Prostate gland (tissue), 2 donors: ENCODE data around the gene PSMC2. TPM values are rescaled to one million over a fixed set of nuclear protein-coding genes. Genes with fewer than 3 reads are reported as not detected.
"Not testable (repeated sequence)": the region's sequence is repeated elsewhere in the genome, so short reads cannot be mapped to it uniquely, and the experiment has no call there.

Experiments used
- DNase-seq: peaks from one replicate; pipeline ENCODE4 v3.0.0-alpha.2; 2019; ENCODE audit warnings: low spot score
- H3K27ac ChIP-seq, 2 donors: fragments of 200-600 bp; sonication (generic); 2 replicates each; pipeline ENCODE4 v1.5.1; 2017 to 2019
- H3K27me3 ChIP-seq: fragments of 200-600 bp; sonication (generic); replicated peaks from 2 replicates; pipeline ENCODE4 v1.5.1; 2019; ENCODE audit not compliant: insufficient read depth
- H3K36me3 ChIP-seq, 2 donors: fragments of 200-600 bp; sonication (generic); 1 replicate in 1 of 2; 2 replicates in 1 of 2; pipeline versions ENCODE4 v1.5.1 to v1.8.1; 2017 to 2019
- H3K4me1 ChIP-seq: fragments of 200-600 bp; sonication (generic); replicated peaks from 2 replicates; pipeline ENCODE4 v1.5.1; 2019
- H3K4me3 ChIP-seq, 2 donors: fragments of 200-600 bp; sonication (generic); 2 replicates each; pipeline ENCODE4 v1.5.1; 2017 to 2019
- H3K9me3 ChIP-seq: fragments of 200-600 bp; sonication (generic); 2 replicates; pipeline ENCODE4 v1.5.1; 2017
- POLR2A ChIP-seq: fragments of 450-650 bp; IDR thresholded peaks from one replicate; pipeline ENCODE4 v1.6.1; 2016; ENCODE audit warnings: antibody characterized with exemption, mild to moderate bottlenecking
- POLR2AphosphoS5 ChIP-seq: sonication (generic); formaldehyde crosslinking; IDR thresholded peaks from one replicate; pipeline ENCODE4 v1.6.1; 2017; ENCODE audit warnings: antibody characterized with exemption
- WGBS: methylation state at CpG from one replicate; pipeline ENCODE4 v1.1.5; 2018; 5-methylcytosine and 5-hydroxymethylcytosine counted together
- intact Hi-C: fragments of 100-400 bp; cut with DNase I; formaldehyde crosslinking; loops from one replicate; pipeline ENCODE4 v1.14.2; 2022
- total RNA-seq, 2 donors: library from RNA; depleted of rRNA; stranded (reverse); fragments of >200 nt; gene quantifications; one replicate each; pipeline ENCODE4 v1.1.0, GENCODE V29; 2016
- TF ChIP-seq, protein P1 (sequence below), 4 experiments: fragments of 200-600 bp in 2 of 4; fragments of 450-650 bp in 2 of 4; sonication (generic) in 2 of 4; IDR thresholded peaks; 1 replicate in 3 of 4; 2 replicates in 1 of 4; pipeline ENCODE4 v1.5.1; 2016 to 2019; ENCODE audit warnings: antibody characterized with exemption in 4 of 4, mild to moderate bottlenecking in 2 of 4, moderate library complexity in 2 of 4

PSMC2 gene
- total RNA-seq, 2 donors from 2014 or later, result 62.0 to 102 TPM

DNA sequence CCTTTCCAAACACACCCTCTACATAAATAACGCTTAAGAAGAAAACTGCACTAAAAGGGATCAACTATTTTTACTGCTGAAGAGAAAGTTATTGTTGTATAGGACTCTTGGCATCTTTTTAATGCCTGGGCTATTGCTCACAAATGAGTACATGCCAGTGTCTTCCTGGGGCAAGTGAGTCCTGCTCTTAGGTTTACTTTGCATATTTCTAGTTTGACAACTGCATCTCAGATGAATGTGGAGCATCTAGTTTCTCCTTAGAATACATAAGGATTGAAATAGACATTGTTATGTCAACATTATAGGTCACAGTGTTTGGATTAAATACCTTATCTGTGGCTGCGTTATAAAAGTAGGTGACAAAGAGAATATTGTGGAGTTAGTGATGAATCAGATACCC lies 44.5 kb downstream of the PSMC2 start:
- Histone ChIP-seq H3K4me3 (no peak overlapping the region), H3K27me3 (no peaks in the 10 kb centered on the region), H3K4me1 (no peaks in the 10 kb centered on the region), H3K27ac (no peak overlapping the region), H3K9me3 (no peaks in the 10 kb centered on the region), H3K36me3 (no peaks in the 10 kb centered on the region)
- no peak for DNase-seq
- WGBS, result 47% methylated on average over 2 of the region's 2 CpGs
- TF ChIP-seq, protein P1, sequence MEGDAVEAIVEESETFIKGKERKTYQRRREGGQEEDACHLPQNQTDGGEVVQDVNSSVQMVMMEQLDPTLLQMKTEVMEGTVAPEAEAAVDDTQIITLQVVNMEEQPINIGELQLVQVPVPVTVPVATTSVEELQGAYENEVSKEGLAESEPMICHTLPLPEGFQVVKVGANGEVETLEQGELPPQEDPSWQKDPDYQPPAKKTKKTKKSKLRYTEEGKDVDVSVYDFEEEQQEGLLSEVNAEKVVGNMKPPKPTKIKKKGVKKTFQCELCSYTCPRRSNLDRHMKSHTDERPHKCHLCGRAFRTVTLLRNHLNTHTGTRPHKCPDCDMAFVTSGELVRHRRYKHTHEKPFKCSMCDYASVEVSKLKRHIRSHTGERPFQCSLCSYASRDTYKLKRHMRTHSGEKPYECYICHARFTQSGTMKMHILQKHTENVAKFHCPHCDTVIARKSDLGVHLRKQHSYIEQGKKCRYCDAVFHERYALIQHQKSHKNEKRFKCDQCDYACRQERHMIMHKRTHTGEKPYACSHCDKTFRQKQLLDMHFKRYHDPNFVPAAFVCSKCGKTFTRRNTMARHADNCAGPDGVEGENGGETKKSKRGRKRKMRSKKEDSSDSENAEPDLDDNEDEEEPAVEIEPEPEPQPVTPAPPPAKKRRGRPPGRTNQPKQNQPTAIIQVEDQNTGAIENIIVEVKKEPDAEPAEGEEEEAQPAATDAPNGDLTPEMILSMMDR (IDR thresholded peaks at IDR 0.05), result no peak
- TF ChIP-seq POLR2A (no peak), POLR2AphosphoS5 (no peak)
- intact Hi-C loops, result no loop called here

DNA sequence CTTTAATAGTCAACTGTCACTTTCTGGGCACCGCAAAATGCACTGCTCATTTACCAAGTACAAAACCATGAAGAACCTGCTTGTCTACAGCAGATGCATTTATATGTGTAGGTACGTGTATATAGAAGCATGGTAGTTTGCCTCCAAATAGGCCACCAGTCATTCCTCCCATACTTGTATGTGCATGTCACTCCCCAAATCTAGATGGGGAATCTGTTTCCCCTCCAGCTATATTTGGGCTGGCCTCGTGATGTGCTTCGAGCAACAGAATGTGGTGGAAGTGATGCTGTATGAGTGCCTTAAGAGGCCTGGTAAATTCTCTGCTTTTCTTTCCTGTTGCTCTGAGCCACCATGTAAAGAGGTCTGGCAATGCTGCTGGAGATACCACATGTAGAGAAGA lies 47.1 kb downstream of the PSMC2 start:
- TF ChIP-seq POLR2A (no peak), POLR2AphosphoS5 (no peak)
- TF ChIP-seq, protein P1 (IDR thresholded peaks at IDR 0.05), result no peak
- Histone ChIP-seq H3K27me3 (no peaks in the 10 kb centered on the region), H3K36me3 (no peaks in the 10 kb centered on the region), H3K4me3 (no peak overlapping the region), H3K9me3 (no peaks in the 10 kb centered on the region), H3K27ac (no peak overlapping the region), H3K4me1 (no peaks in the 10 kb centered on the region)
- DNase-seq, result no peak
- 63% methylated on average over 4 of the region's 4 CpGs for WGBS
- intact Hi-C loops, result no loop called here

DNA sequence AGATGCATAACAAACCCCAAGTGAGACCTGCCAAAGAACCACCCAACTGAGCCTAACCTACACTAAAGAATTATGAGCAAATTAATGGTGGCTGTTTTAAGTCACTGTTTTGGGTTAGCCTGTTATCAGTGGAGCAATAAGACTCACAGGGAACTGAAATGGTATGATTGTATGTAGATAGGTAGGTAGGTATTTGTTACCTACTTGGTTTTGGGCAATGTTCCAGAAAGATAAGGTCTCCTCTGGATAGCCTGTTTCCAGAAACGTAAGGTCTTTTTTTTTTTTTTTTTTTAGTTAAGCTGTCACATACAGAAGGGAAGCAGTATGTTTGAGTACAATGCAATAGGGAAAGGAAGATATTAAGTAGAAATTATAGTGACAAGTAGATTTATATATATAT lies 47.6 kb downstream of the PSMC2 start:
- 50% methylated on average over 1 of the region's 1 CpG for WGBS
- no peaks in the 10 kb centered on the region for H3K4me1 ChIP-seq
- intact Hi-C loops, result no loop called here
- no peak for DNase-seq
- H3K9me3 ChIP-seq, result no peaks in the 10 kb centered on the region
- no peak overlapping the region for H3K27ac ChIP-seq
- no peak overlapping the region for H3K4me3 ChIP-seq
- no peaks in the 10 kb centered on the region for H3K36me3 ChIP-seq
- H3K27me3 ChIP-seq, result no peaks in the 10 kb centered on the region
- TF ChIP-seq POLR2AphosphoS5 (no peak), POLR2A (no peak)
- TF ChIP-seq, protein P1 (IDR thresholded peaks at IDR 0.05), result no peak

DNA sequence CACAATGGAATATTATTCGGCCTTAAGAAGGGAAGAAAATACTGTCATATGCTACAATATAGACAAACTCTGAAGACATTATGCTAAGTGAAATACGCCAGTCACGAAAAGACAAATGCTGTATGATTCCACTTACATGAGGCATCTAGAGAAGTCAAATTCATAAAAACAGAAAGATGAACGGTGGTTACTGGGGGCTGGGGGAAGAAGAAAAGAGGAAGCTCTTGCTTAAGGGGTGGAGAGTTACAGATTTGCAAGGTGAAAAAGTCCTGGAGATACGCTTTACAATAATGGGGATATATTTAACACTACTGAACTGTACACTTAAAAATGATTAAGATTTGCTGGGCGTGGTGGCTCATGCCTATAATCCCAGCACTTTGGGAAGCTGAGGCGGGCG lies 49.0 kb downstream of the PSMC2 start:
- whole genome bisulfite sequencing, result 66% methylated on average over 8 of the region's 8 CpGs
- intact Hi-C loops, result no loop called here
- H3K27ac ChIP-seq, result no peak overlapping the region
- no peaks in the 10 kb centered on the region for H3K36me3 ChIP-seq
- no peak for DNase-seq
- no peak overlapping the region for H3K4me3 ChIP-seq
- H3K27me3 ChIP-seq, result no peaks in the 10 kb centered on the region
- TF ChIP-seq POLR2A (no peak), POLR2AphosphoS5 (no peak)
- TF ChIP-seq, protein P1 (IDR thresholded peaks at IDR 0.05), result no peak
- H3K4me1 ChIP-seq, result no peaks in the 10 kb centered on the region
- H3K9me3 ChIP-seq, result no peaks in the 10 kb centered on the region

DNA sequence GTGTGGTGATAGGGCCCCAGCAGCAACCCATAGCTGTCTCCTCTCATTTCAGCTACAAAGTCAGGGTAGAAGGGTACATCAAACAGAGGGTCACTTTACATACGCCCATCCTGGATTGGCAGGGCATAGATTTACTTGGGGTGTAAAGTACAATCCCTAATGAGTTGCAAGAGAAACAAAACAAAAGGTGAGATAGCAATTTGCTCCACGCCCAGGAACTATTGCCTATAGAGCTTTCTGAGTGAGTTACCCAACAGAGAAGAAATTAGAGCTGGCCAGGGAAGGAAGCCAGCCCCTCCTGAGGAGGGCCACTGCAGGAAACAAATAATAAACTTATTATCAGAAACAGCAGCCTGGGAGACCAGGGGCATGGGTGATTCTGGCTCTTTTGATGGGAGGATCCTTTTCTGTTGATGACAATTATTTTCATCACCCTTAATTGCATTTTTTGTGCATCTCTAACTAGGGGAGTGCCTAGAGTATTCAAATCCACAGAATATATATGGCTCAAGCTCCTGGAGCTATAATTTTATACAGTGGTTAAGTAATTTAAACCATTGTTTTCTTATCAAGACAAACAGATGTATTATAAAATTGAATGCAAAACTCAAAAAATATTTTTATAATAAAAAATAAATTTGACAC lies 51.2 kb downstream of the PSMC2 start:
- H3K27me3 ChIP-seq, result no peaks in the 10 kb centered on the region
- no peaks in the 10 kb centered on the region for H3K36me3 ChIP-seq
- no peaks in the 10 kb centered on the region for H3K9me3 ChIP-seq
- TF ChIP-seq POLR2AphosphoS5 (no peak), POLR2A (no peak)
- TF ChIP-seq, protein P1 (IDR thresholded peaks at IDR 0.05), result no peak
- H3K27ac ChIP-seq, result no peak overlapping the region
- WGBS, result 35% methylated on average over 2 of the region's 2 CpGs
- intact Hi-C loops, result no loop called here
- no peak overlapping the region for H3K4me3 ChIP-seq
- no peak for DNase-seq
- no peaks in the 10 kb centered on the region for H3K4me1 ChIP-seq

DNA sequence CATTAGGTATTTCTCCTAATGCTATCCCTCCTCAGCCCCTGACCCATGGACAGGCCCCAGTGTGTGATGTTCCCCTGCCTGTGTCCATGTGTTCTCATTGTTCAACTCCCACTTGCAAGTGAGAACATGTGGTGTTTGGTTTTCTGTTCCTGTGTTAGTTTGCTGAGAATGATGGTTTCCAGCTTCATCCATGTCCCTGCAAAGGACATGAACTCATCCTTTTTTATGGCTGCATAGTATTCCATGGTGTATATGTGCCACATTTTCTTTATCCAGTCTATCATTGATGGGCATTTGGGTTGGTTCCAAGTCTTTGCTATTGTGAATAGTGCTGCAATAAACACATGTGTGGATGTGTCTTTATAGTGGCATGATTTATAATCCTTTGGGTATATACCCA lies 52.2 kb downstream of the PSMC2 start:
- H3K9me3 ChIP-seq, H3K4me1 ChIP-seq, H3K4me3 ChIP-seq, DNase-seq, H3K27ac ChIP-seq, H3K27me3 ChIP-seq, intact Hi-C loops, H3K36me3 ChIP-seq: not testable (repeated sequence)

DNA sequence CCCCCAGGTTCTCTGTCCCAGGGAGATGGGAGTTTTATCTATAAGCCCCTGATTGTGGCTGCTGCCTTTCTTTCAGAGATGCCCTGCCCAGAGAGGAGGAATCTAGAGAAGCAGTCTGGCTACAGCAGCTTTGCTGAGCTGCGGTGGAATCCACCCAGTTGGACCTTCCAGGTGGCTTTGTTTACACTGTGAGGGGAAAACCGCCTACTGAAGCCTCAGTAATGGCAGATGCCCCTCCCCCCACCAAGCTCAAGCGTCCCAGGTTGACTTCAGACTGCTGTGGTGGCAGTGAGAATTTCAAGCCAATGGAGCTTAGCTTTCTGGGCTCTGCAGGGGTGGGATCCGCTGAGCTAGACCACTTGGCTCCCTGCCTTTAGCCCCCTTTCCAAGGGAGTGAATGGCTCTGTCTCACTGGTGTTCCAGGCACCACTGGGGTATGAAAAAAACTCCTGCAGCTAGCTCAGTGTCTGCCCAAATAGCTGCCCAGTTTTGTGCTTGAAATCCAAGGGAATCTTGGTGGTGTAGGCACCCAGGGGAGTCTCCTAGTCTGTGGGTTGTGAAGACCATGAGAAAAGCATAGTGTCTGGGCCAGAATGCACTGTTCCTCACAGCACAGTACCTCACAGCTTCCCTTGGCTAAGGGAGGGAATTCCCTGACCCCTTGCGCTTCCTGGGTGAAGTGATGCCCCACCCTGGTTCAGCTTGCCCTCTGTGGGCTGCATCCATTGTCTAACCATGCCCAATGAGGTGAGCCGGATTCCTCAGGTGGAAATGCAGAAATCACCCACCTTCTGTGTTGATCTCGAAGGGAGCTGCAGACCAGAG lies 58.6 kb downstream of the PSMC2 start:
- intact Hi-C loops, H3K27me3 ChIP-seq, H3K27ac ChIP-seq, DNase-seq, H3K4me1 ChIP-seq, H3K9me3 ChIP-seq, H3K36me3 ChIP-seq, H3K4me3 ChIP-seq: not testable (repeated sequence)
- WGBS, result 65% methylated on average over 7 of the region's 7 CpGs
